Right ventricle myocardium inferior (tissue), 1 donor: ENCODE results near the gene GAB2. TPM values are rescaled to one million over a fixed set of nuclear protein-coding genes. Genes with fewer than 3 reads are reported as not detected.

Experiments
- ATAC-seq: fragments of 200-7000 bp; cut with Tn5 transposase; one replicate; pipeline ENCODE4 v1.9.1; 2020; ENCODE audit warnings: mild to moderate bottlenecking, moderate library complexity
- DNase-seq: peaks from one replicate; pipeline ENCODE4 v3.0.0; 2021; ENCODE audit errors: missing footprints
- intact Hi-C: fragments of 100-400 bp; cut with DNase I; formaldehyde crosslinking; loops from one replicate; pipeline ENCODE4 v1.11.0; 2022
- total RNA-seq: library from RNA; stranded (reverse); fragmentation: NEBNext Ultra II Directional; extraction: Animal tissue kit (Norgen Biotek cat#: 25700); gene quantifications from one replicate; pipeline ENCODE4 v1.2.1, GENCODE V29; 2021
- donor health status: DM: no; HTN: yes; CAD: no; lungs with severe emphysema.

Gene GAB2
- total RNA-seq, 1 donor from 2014 or later: 15.6 TPM

DNA sequence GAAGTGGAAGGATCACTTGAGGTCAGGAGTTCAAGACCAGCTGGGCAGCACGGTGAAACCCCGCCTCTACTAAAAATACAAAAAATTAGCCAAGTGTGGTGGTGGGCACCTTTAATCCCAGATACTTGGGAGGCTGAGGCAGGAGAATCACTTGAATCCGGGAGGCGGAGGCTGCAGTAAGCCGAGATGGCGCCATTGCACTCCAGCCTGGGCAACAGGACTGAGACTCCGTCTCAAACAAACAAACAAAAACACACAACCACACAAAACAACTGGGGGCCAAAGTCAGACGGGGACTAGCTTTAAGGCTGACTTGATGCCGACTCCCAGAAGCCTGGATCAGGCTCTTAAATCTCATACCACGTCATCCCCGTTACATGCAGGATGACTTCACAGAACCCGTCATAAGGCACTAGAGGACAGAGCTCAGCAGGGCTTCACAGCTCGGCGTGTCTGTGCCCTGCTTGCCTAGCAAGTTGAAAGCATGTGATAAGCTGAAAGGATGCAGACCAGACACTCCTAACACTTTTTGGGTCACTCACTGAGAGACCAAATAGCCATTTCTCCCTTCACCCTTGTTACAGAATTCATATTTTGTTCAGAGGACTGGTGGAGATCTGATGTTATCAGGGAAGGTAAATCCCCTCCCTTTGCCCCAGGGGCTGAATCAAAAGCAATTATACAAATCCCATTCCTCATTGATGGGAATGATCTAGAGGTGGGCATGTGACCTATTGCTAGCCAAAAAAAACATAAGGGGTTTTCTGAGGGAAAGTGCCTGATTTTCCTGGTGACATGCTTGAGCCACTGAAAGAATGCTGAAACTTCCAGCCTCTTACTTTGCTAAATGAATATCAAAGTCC, 65.4 kb downstream of the GAB2 start:
- no peak for ATAC-seq
- intact Hi-C loops: loop anchor here (2.0 to 5.0 kb wide), 2 partner anchors 13 to 65 kb away; partner anchors contain the start of gene GAB2
- DNase-seq: no peak

DNA sequence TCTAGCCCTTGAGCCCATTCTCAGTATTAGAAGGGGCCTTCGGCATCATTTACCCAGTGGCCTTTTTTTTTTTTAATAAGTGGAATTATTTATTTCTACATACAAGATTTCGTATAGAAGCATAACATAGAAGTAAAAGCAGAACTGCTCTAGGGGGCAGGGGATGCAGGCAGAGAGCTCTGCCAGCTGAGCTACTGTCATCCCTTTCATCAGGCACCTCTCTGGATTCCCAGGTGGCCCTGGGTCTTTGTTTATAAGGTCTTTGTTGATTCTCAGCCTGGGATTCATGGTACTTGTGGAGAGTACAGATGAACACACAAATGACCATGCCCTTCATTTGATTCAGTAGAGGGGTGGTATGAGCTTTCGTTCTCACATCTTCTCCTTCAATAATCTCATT, 66.4 kb downstream of the GAB2 start:
- intact Hi-C loops: loop anchor here (2.0 to 5.0 kb wide), 2 partner anchors 14 to 66 kb away; partner anchors contain the start of gene GAB2
- no peak for DNase-seq

DNA sequence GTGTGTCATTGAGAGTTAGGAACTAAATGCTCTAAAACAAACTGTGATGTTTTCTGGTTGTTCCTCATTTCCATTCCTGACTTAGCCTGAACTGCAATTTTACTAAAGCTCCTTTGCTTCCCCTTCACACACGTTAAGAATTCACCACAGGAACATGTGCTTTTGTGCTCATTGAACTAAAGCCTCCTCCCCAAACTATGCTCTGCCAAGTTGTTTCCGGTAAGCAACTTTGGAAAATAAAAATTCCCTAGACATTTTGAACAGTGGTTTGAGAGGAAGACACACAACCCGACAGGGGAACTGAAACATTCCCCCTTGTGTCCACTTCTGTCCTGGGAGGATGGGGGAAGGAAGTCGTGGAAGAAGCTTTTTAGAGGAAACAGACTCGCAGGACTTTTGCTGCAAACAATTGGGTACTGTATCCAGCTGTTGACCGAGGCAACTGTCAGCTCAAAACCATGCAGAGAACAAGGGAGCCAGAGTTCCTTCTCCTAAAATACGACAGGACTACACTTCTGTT, 66.9 kb downstream of the GAB2 start:
- ATAC-seq (peak; percentile 65), DNase-seq (no peak)
- intact Hi-C loops: loop anchor here (2.0 to 5.0 kb wide), 2 partner anchors 14 to 67 kb away; partner anchors contain the start of gene GAB2

More for the DNA sequence above, 66.4 kb downstream of the GAB2 start:
- no peak for ATAC-seq

DNA sequence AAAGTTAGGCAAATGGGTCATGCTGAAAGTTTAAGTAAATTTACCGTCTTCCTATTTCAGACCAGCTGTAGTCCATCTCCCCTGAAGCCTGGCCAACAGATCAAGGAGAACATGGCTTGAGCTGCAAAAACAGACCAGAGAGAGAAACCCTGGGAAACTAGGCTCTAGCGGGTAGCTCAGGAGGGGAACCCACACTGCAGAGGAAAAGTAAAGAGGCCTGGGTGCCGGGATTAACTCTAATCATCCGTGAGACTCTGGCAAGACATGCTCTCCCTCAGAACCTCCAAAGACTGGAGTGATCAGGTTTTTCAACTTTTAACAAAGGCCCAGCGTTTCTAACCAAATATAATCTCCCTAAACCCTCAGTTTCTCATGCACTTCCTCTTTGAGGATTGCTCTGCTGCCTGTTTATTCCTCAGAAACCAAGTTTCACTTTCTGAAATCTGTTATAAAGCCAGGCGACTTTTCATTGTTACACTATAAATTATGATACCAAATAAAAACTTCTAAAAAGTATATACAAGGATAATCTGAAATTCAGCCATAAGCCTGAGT, 67.5 kb downstream of the GAB2 start:
- no peak for DNase-seq
- intact Hi-C loops: loop anchor here (2.0 to 5.0 kb wide), 2 partner anchors 15 to 67 kb away; partner anchors contain the start of gene GAB2
- peak; percentile 56 for ATAC-seq

DNA sequence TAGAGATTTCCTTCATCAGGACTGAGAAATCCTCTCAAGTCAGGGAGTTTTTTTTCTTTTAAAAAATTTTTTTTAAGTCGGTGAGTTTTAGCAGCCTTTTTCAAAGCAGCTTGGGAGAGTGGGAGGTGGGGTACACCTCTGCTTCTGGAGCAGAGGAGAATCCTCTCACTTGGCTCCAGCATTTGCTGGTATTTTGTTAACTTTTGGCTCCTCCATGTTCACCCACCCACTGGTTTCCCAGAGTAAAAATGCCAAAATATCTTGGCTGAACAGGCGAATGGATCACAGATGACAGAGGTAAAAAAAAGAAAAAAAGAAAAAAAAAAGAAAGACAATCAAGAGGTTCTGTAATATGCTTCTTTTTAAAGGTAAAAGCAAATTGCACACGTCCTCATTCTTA, 68.0 kb downstream of the GAB2 start:
- ATAC-seq (no peak), DNase-seq (no peak)
- intact Hi-C loops: loop anchor here (2.0 to 5.0 kb wide), 2 partner anchors 15 to 68 kb away; partner anchors contain the start of gene GAB2

DNA sequence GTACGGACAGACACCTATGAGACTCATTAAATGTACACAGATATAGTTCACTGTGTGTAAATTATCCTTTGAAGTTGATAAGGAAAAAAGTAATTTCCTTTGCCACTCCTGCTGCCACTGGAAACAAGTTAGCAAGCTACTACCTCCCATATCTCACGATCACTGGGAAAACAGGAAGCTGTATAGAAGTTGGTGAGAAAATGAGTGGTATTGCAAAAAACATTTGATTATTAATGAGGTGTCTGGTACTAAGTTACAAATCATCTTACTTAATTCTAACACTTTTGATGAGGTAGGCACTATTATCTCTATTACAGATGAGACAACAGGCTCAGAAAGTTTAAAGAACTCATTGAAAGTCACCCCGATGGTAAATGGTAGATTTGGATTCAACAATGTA, 68.5 kb downstream of the GAB2 start:
- intact Hi-C loops: no loop called here

DNA sequence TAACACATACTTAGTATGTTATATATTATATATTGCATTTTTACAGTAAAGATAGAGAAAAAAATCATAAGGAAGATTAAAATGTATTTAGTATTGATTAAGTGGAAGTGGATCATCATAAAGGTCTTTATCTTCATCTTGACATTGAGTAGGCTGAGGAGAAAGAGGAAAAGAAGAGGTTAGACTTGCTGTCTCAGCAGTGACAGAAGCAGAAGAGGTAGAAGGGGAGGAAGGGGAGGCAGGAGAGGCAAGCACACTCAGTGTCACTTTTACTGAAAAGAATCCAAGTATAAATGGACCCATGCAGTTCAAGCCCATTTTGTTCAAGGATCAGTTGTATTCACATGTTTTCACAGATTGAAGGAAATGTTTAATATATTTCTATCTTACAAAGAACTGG, 69.7 kb downstream of the GAB2 start:
- ATAC-seq (no peak), DNase-seq (no peak)
- intact Hi-C loops: no loop called here

More for the DNA sequence above, 68.5 kb downstream of the GAB2 start:
- DNase-seq: no peak
- no peak for ATAC-seq

DNA sequence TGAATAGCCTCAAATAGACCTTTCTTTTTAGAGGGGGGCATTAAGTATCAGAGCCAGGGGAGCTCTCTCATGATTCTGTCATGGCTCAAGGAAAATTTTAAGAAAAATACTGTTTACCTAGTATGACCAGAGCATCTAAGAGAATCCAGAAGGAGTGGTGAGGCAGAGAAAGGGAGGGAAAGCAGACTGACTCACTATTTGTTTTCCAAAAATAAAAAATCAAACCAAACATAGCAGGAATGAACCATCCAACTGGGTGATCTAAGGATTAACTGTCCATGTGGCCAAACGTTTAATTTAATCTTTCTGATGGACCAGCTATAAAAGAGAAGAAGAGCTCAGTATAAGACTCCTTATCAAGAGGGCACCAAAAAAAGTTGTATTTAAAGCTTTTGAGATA, 70.8 kb downstream of the GAB2 start:
- no peak for ATAC-seq
- intact Hi-C loops: no loop called here
- DNase-seq: no peak

DNA sequence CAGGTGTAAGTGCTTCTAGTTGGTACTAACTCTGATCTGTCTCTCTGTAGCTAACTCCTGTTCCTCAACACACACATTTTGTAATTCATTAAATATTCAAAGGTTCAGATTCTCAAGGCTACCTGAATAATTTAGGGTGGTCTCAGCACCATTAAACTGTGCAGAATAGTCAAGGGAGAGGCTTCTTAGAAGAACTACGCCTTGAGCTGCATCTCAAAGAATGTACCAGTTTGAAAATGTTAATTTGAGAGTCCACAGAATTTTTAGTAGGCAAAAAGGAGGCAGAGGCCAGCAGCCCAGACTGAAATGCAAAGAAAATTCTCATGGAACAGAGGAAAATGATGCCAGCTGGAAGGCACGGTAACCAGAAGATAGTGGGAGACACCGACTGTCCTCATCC, 72.2 kb downstream of the GAB2 start:
- intact Hi-C loops: no loop called here
- no peak for ATAC-seq
- no peak for DNase-seq

DNA sequence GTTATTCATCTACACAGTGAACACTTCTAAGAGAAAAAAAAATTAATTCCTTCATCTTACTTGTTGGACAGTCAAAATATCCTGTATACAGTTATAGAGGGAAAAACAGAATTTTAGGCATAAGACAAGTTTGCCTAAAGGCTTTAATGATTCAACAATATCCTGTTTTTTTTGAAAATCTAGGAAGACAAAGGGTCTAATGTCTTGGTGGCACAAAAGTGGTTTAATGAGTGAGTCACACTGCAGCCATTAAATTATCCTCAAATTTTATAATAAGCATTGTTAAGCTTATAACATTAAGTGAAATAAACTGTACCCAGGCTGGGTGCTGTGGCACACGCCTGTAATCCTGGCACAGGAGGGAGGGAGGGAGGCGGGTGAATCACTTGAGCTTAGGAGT, 72.9 kb downstream of the GAB2 start:
- DNase-seq (no peak), ATAC-seq (no peak)
- intact Hi-C loops: no loop called here

DNA sequence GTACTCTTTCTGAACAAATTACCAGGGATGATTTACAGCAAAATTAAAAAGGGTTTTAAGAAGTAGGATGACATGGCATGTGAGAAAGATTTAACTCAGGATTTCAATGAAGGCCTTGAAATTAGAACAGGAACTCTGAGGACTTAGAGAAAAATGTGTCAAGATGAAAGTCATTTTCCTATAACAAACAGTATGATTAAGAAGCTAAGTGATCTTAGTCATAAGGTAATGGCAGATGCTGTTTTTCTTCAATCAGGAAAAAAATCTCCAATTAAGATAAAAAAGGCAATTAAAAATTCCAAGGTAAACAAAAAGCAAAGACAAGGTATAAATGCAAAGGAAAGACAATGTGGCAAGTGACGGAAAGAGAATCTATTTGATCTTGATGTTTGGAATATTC, 73.5 kb downstream of the GAB2 start:
- intact Hi-C loops: no loop called here
- DNase-seq (no peak), ATAC-seq (no peak)

DNA sequence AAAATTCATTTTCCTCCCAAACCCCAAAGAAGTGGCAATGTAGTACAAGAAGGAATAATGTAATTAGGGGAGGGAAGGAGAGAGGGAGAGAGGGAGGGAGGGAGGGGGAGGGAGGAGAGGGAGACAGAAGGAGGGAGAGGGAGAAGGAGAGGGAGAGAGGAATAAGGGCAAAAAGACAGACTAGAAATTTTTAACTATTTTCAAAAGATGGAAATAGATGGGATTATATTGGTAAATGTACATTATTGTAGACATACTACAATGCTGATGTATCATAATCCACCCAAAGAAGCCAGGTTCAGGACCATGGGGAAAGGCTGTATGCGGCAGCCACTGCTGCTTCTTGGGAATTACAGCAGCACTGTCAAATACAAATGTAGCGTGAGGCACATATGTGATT, 74.3 kb downstream of the GAB2 start:
- intact Hi-C loops: no loop called here
- DNase-seq: no peak
- no peak for ATAC-seq

DNA sequence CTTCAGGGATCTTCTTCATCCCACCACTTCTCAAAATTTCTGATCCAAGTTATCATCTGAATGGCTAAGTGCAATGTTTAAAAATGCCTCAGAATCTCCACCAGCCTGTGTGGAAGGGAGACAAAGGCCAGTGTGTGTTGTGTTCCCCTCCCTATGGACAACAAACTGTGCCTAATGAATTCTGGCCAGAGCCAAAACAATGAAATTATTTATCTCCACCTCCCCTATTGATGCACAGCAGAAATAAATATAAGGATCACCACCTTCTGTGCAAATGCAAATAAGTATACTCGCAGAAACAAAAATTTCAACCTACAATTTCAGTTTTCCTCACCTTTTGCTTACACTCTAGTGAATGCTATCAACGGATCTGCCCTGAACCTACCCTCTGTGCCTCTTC, 75.8 kb downstream of the GAB2 start:
- DNase-seq (no peak), ATAC-seq (no peak)
- intact Hi-C loops: no loop called here

DNA sequence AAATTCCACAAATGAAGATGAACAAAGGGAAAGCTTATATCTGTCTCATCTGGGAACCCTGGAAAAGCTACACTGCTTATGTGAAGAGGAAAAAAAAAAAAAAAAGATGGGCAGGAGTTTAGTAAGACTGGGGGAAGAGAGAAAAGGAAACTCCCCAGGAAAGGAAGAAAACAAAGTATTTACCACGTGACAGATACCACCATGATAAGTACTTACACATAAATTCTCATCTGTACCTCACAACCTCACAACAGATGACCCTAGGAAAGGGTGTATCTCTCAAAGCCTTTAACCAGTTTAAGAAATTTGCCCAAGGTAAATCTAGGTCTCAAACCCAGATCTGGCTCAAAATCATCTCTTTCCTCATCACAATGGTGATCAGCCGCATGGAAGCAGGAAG, 77.1 kb downstream of the GAB2 start:
- ATAC-seq (no peak), DNase-seq (no peak)
- intact Hi-C loops: no loop called here

DNA sequence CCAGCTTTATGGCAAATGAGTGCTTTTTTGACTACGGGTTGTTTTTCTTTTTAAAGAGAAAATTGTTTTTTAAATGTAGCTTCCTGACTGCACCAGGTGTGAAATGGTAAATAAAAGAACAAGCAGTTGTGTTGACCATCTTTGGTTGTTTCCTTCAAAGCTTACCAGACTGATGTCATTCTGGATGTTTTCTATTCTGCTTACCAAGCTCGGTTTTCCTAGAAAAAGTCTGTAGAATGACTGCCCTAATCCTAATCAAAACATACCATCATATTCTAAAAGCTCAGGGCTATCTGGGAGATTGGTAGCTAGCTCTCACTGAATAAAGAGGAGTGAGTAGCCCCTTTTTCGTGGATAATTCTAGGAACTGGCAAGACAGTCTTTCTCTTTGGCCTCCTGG, 77.7 kb downstream of the GAB2 start:
- DNase-seq (no peak), ATAC-seq (no peak)
- intact Hi-C loops: no loop called here

DNA sequence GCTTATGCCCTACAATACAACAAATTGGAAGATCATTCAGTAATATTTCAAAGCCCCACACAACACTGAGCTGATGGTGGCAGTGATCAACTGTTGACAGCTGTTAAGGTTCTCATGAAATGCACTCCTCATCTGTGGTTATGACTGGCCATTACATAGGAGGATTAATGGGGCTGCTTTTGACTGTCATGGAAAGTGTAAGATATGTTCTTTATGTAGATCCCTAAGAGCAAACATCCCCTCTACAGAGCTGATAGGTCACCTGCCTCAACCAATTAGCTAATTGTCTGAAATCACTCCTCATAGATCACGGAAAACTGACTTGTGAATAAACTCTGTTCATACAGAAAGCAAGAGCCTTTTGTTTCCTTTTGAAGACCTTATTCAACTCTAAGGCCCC, 78.1 kb downstream of the GAB2 start:
- ATAC-seq (no peak), DNase-seq (no peak)
- intact Hi-C loops: no loop called here

DNA sequence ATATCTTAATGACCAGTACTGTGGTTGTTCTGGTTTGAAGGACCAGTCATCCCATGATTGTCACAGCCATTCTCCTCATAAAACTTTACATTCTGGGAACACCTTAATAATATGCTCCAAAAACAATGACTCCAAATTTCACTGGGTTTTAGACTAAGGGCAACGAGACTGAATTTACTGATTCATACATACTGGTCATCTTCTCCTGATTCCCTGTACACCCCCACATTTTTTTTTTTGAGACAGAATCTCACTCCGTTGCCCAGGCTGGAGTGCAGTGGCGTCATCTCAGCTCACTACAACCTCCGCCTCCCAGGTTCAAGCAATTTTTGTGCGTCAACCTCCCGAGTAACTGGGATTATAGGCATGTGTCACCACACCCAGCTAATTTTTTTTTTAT, 78.9 kb downstream of the GAB2 start:
- intact Hi-C loops: no loop called here
- DNase-seq (no peak), ATAC-seq (no peak)

DNA sequence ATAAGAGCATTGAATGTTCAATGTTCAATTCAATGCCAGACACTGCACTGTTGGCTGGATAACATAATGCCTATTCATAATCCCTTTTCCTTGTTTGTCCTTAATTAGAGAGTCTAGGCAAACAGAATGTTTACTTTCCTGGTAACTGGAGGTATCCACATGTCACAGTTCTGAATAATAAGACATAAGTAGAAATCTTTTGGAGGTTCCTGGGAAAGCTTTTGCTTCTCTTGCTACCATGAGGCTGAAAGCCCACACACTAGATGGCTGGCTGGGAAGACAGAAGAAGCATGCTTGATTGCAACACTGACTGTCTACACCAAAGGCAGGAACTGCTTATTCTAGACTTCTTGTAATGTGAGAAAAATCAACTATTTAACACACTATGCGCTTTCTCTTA, 79.5 kb downstream of the GAB2 start:
- DNase-seq (no peak), ATAC-seq (peak; percentile 31)
- intact Hi-C loops: no loop called here

DNA sequence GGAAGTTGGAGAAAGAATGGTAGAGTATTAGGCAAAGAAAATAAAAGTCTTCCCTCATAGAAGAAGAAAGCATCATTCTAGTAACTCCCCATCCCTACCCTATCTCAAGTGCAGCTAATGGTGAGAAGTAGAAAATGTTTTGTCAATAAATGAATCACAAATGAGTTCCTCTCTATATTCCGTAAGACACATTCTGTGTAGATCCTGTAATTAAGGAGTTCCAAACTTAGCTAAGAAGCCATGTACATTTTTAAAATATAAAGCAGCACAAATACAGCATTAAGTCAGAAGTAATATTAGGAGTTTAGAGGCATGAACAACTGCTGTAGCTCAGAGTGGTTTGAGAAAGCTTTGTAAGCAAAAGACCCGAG, 80.1 kb downstream of the GAB2 start:
- ATAC-seq: no peak
- DNase-seq: no peak
- intact Hi-C loops: no loop called here

DNA sequence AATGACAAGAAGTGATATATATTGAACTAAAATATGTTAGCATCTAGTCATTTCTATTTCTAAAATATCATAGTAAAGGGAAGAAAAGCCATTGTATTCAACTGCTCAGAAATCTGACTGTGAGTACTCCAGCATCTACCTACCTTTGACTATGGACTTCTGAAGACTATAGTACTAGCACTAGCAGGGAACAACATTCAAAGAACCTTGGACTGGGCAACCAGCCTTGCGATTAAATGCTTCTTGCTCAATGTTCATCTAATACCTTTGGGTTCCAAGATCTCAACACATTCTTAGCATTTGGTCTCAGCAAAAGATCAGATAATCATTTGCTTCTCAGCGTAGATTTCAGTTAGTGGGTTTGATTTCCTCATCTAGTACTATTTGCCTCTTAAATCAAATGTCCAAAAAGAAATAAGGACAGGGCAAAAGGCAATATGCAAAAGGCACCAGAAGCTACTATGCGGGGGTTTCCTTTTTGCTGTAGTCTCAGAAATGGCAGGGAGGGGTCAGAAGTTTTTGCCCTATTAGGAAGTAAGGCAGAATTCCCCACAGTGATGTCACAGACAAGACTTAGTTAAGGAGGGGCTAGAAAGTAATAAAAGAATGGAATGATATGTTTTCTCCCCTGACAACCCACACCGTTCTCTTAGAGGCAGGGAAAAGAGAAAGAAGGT, 80.6 kb downstream of the GAB2 start:
- ATAC-seq: peak; percentile 26
- intact Hi-C loops: no loop called here
- no peak for DNase-seq
